SK-N-MC (cell line): ENCODE results near the gene LRRC74B.

Experiments
- EZH2 ChIP-seq: fragments of 200-600 bp; sonication (generic); IDR thresholded peaks from one replicate; pipeline ENCODE4 v1.6.1; 2017; ENCODE audit warnings: antibody characterized with exemption
- POLR2AphosphoS5 ChIP-seq: IDR thresholded peaks from 2 replicates; pipeline ENCODE4 v1.6.1; 2012; ENCODE audit warnings: mild to moderate bottlenecking, low read depth, low read length, borderline replicate concordance

- no peak for TF ChIP-seq EZH2
- no peak for TF ChIP-seq POLR2AphosphoS5
These were observed 35.2 kb upstream of the LRRC74B start for GRCh38 chr22:21010426-21011113.
